Esophagus muscularis mucosa (tissue), 4 donors: Measurements from ENCODE around the gene TMEM220. TPM values are rescaled to one million over a fixed set of nuclear protein-coding genes. Genes with fewer than 3 reads are reported as not detected.

Experiments used
- DNase-seq: peaks from one replicate; pipeline ENCODE4 v3.0.0-alpha.2; 2017; ENCODE audit errors: extremely low spot score
- H3K27ac ChIP-seq, 4 donors: fragments of 200-600 bp; sonication (generic); replicated peaks in 1 of 4; 1 replicate in 3 of 4; 2 replicates in 1 of 4; pipeline ENCODE4 v1.5.1; 2016 to 2019; ENCODE audit warnings: mild to moderate bottlenecking in 1 of 4
- H3K27me3 ChIP-seq, 4 donors: fragments of 200-600 bp; sonication (generic); one replicate each; pipeline versions ENCODE4 v1.5.1 to v1.6.0; 2016 to 2019
- H3K36me3 ChIP-seq, 4 donors: fragments of 200-600 bp; sonication (generic); one replicate each; pipeline ENCODE4 v1.5.1; 2016 to 2019
- H3K4me1 ChIP-seq, 4 donors: fragments of 200-600 bp; sonication (generic); one replicate each; pipeline ENCODE4 v1.5.1; 2016 to 2019
- H3K4me3 ChIP-seq, 4 donors: fragments of 200-600 bp; sonication (generic); 1 replicate in 2 of 4; 2 replicates in 2 of 4; pipeline ENCODE4 v1.5.1; 2016 to 2019; ENCODE audit warnings: mild to moderate bottlenecking in 4 of 4, moderate library complexity in 1 of 4
- H3K9me3 ChIP-seq, 4 donors: fragments of 200-600 bp; sonication (generic); 1 replicate in 3 of 4; 2 replicates in 1 of 4; pipeline ENCODE4 v1.5.1; 2016 to 2019
- CTCF ChIP-seq, 3 experiments: fragments of 200-600 bp in 2 of 3; fragments of 450-650 bp in 1 of 3; sonication (generic) in 2 of 3; IDR thresholded peaks; one replicate each; pipeline ENCODE4 v1.5.1; 2017 to 2019; ENCODE audit warnings: antibody characterized with exemption in 3 of 3, mild to moderate bottlenecking in 2 of 3, moderate library complexity in 1 of 3
- EP300 ChIP-seq: sonication (generic); formaldehyde crosslinking; IDR thresholded peaks from one replicate; pipeline ENCODE4 v1.6.1; 2017; ENCODE audit warnings: antibody characterized with exemption
- POLR2A ChIP-seq: fragments of 450-650 bp; IDR thresholded peaks from one replicate; pipeline ENCODE4 v1.6.1; 2017; ENCODE audit warnings: antibody characterized with exemption, moderate library complexity, mild to moderate bottlenecking, low read depth
- POLR2AphosphoS5 ChIP-seq, 2 donors: sonication (generic); formaldehyde crosslinking; IDR thresholded peaks; one replicate each; pipeline ENCODE4 v1.6.1; 2017; ENCODE audit warnings: antibody characterized with exemption in 2 of 2
- WGBS: methylation state at CpG from one replicate; pipeline ENCODE4 v1.1.5; 2018; 5-methylcytosine and 5-hydroxymethylcytosine counted together
- intact Hi-C: fragments of 100-400 bp; cut with DNase I; formaldehyde crosslinking; loops from one replicate; pipeline ENCODE4 v1.15.1; 2023
- total RNA-seq, 4 donors: library from RNA; depleted of rRNA; stranded (reverse); fragments of >200 nt; gene quantifications; one replicate each; pipeline versions ENCODE4 v1.1.0 to v1.2.1, GENCODE V29; 2016

TMEM220 gene
- total RNA-seq, 4 donors from 2014 or later = 7.5 to 15.4 (median 11.1) TPM

- TF ChIP-seq EP300 = no peak
- 72% methylated on average over 2 of the region's 2 CpGs for whole genome bisulfite sequencing
- Histone ChIP-seq H3K4me3 (no peak overlapping the region), H3K36me3 (no peaks in the 10 kb centered on the region), H3K27me3 (no peaks in the 10 kb centered on the region), H3K4me1 (no peaks in the 10 kb centered on the region), H3K27ac (no peak overlapping the region), H3K9me3 (peaks cover 0 to 5% (median 0%) of the 10 kb centered on the region in 4 donors)
- intact Hi-C loops = no loop called here
- DNase-seq = no peak
Observed at GRCh38 chr17:10761281-10761680, 31.5 kb upstream of the TMEM220 start.

GRCh38 chr17:10758062-10758461 is 28.2 kb upstream of the TMEM220 start:
- no peaks in the 10 kb centered on the region for H3K9me3 ChIP-seq
- intact Hi-C loops = no loop called here
- no peaks in the 10 kb centered on the region for H3K27me3 ChIP-seq
- no peak overlapping the region for H3K4me3 ChIP-seq
- H3K27ac ChIP-seq = no peak overlapping the region
- no peak for TF ChIP-seq CTCF (IDR thresholded peaks at IDR 0.05)
- no peak for TF ChIP-seq POLR2AphosphoS5 (IDR thresholded peaks at IDR 0.05)
- TF ChIP-seq POLR2A = no peak
- DNase-seq = no peak
- WGBS = 90% methylated on average over 6 of the region's 6 CpGs
- H3K36me3 ChIP-seq = no peaks in the 10 kb centered on the region
- no peaks in the 10 kb centered on the region for H3K4me1 ChIP-seq

GRCh38 chr17:10757647-10758046 is 27.8 kb upstream of the TMEM220 start:
- no peak for DNase-seq

GRCh38 chr17:10757067-10757466 is 27.2 kb upstream of the TMEM220 start:
- Histone ChIP-seq H3K27me3 (no peaks in the 10 kb centered on the region), H3K4me1 (no peaks in the 10 kb centered on the region), H3K4me3 (no peak overlapping the region), H3K36me3 (no peaks in the 10 kb centered on the region), H3K27ac (no peak overlapping the region), H3K9me3 (no peaks in the 10 kb centered on the region)
- intact Hi-C loops = no loop called here
- TF ChIP-seq POLR2A (no peak), EP300 (no peak), POLR2AphosphoS5 (IDR thresholded peaks at IDR 0.05) (no peak), CTCF (IDR thresholded peaks at IDR 0.05) (no peak)
- DNase-seq = no peak
- 85% methylated on average over 5 of the region's 6 CpGs for WGBS

More at GRCh38 chr17:10757647-10758046, 27.8 kb upstream of the TMEM220 start:
- intact Hi-C loops = no loop called here
- no peaks in the 10 kb centered on the region for H3K4me1 ChIP-seq
- no peak overlapping the region for H3K27ac ChIP-seq
- 94% methylated on average over 2 of the region's 2 CpGs for WGBS
- no peaks in the 10 kb centered on the region for H3K27me3 ChIP-seq
- H3K4me3 ChIP-seq = no peak overlapping the region
- no peaks in the 10 kb centered on the region for H3K9me3 ChIP-seq
- TF ChIP-seq POLR2A = no peak
- no peak for TF ChIP-seq EP300
- no peak for TF ChIP-seq POLR2AphosphoS5 (IDR thresholded peaks at IDR 0.05)
- no peak for TF ChIP-seq CTCF (IDR thresholded peaks at IDR 0.05)
- H3K36me3 ChIP-seq = no peaks in the 10 kb centered on the region

GRCh38 chr17:10756619-10757018 is 26.8 kb upstream of the TMEM220 start:
- Histone ChIP-seq H3K27me3 (no peaks in the 10 kb centered on the region), H3K4me1 (no peaks in the 10 kb centered on the region), H3K9me3 (no peaks in the 10 kb centered on the region), H3K36me3 (no peaks in the 10 kb centered on the region), H3K4me3 (no peak overlapping the region), H3K27ac (no peak overlapping the region)
- intact Hi-C loops = no loop called here
- WGBS = 86% methylated on average over 2 of the region's 2 CpGs
- TF ChIP-seq CTCF (IDR thresholded peaks at IDR 0.05) (no peak), POLR2AphosphoS5 (IDR thresholded peaks at IDR 0.05) (no peak), EP300 (no peak)
- DNase-seq = no peak
